Nephron progenitor cell (in vitro differentiated cells): Measurements from ENCODE around the gene TENT4A.

Experiments used
- DNase-seq: peaks from one replicate; pipeline ENCODE4 v3.0.0; 2021
- H3K27ac Mint-ChIP-seq: 2 replicates; pipeline ENCODE4 v1.8.0; 2021; ENCODE audit warnings: mild to moderate bottlenecking, moderate library complexity, mixed read lengths
- H3K27me3 Mint-ChIP-seq: 2 replicates; pipeline ENCODE4 v1.8.0; 2021; ENCODE audit warnings: mild to moderate bottlenecking, low read depth, mixed read lengths; ENCODE audit not compliant: poor library complexity
- H3K36me3 Mint-ChIP-seq: 2 replicates; pipeline ENCODE4 v1.8.0; 2021; ENCODE audit warnings: low read depth, mixed read lengths
- H3K4me1 Mint-ChIP-seq: 2 replicates; pipeline ENCODE4 v1.8.0; 2021; ENCODE audit warnings: mixed read lengths
- H3K4me3 Mint-ChIP-seq: 2 replicates; pipeline ENCODE4 v1.8.0; 2021; ENCODE audit warnings: mild to moderate bottlenecking, moderate library complexity, mixed read lengths
- H3K9me3 Mint-ChIP-seq: 2 replicates; pipeline ENCODE4 v1.8.0; 2021; ENCODE audit warnings: mild to moderate bottlenecking, moderate library complexity, mixed read lengths
- CTCF ChIP-seq: fragments of 200-600 bp; sonication (generic); IDR thresholded peaks from 2 replicates; pipeline ENCODE4 v1.5.0; 2021; ENCODE audit warnings: antibody characterized with exemption

The TENT4A gene

DNA sequence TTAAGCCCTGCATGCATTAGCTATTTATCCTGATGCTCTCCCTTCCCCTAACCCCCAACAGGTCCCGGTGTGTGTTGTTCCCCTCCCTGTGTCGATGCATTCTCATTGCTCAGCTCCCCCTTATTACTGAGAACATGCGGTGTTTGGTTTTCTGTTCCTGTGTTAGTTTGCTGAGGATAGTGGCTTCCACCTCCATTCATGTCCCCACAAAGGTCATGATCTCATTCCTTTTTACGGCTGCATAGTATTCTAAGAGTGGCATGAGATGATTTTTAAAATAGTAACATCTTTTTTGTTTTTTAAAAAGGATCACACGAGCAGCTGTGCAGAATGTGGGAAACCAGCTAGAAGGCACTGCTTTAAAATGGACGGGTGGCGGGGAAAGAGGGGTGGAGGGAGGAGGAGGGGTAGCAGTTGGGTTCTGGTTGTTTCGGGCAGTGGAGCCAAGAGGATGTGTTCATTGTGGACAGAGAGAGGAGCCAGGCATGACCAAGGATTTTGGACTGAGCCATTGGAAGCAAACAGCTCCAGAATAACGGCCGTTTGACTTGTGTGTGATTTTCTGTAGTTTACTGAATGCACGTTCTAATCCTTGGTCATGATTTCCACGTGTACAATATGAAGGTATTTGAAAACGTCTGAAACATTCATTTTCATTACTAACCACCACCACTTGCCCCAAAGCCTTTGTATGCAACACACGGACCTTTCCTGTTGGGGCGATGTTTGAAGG is 1.7 kb upstream of the TENT4A start:
- TF ChIP-seq CTCF, result no peak

DNA sequence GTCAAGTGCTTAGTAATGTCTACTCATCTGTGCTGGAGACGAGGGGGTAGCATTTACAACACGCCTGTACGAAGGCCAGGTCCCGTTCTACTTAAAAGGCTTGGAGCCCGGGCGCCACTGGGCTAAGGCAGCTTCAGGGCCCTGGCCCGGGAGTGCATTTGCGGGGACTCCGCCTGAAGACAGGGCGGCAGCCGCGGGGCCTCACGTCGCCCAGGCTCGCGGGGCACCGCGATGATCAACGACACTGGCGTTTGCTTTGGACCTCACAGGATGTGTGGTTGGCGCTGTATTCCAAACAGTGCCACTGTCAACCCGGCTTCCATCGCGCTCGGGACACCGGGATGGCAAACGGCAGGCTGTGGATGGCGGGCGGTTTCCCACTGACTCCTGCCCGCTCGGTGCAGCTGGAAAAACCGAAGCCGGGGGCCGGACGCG is 1.1 kb upstream of the TENT4A start:
- Mint-ChIP-seq H3K27me3 (peaks cover 8% of the 10 kb centered on the region), H3K36me3 (no peaks in the 10 kb centered on the region), H3K9me3 (no peaks in the 10 kb centered on the region), H3K27ac (peak overlapping the region; percentile 98), H3K4me3 (peak overlapping the region; percentile 84), H3K4me1 (peaks cover 48% of the 10 kb centered on the region)
- DNase-seq, result peak; percentile 61
- TF ChIP-seq CTCF, result no peak

More for the DNA sequence above, 1.7 kb upstream of the TENT4A start:
- H3K9me3 Mint-ChIP-seq, result no peaks in the 10 kb centered on the region
- H3K27me3 Mint-ChIP-seq, result peaks cover 10% of the 10 kb centered on the region
- H3K4me3 Mint-ChIP-seq, result peak overlapping the region; percentile 84
- peak overlapping the region; percentile 66 for H3K27ac Mint-ChIP-seq
- peaks cover 42% of the 10 kb centered on the region for H3K4me1 Mint-ChIP-seq
- no peaks in the 10 kb centered on the region for H3K36me3 Mint-ChIP-seq
- no peak for DNase-seq

- Mint-ChIP-seq H3K4me1 (peaks cover 54% of the 10 kb centered on the region), H3K27ac (peak overlapping the region; percentile 98), H3K4me3 (peak overlapping the region; percentile 84), H3K27me3 (peaks cover 8% of the 10 kb centered on the region), H3K9me3 (no peaks in the 10 kb centered on the region), H3K36me3 (no peaks in the 10 kb centered on the region)
- peak; percentile 96 for DNase-seq
- no peak for TF ChIP-seq CTCF
Measured at GRCh38 chr5:6712577-6713273, 507 bp upstream of the TENT4A start.

DNA sequence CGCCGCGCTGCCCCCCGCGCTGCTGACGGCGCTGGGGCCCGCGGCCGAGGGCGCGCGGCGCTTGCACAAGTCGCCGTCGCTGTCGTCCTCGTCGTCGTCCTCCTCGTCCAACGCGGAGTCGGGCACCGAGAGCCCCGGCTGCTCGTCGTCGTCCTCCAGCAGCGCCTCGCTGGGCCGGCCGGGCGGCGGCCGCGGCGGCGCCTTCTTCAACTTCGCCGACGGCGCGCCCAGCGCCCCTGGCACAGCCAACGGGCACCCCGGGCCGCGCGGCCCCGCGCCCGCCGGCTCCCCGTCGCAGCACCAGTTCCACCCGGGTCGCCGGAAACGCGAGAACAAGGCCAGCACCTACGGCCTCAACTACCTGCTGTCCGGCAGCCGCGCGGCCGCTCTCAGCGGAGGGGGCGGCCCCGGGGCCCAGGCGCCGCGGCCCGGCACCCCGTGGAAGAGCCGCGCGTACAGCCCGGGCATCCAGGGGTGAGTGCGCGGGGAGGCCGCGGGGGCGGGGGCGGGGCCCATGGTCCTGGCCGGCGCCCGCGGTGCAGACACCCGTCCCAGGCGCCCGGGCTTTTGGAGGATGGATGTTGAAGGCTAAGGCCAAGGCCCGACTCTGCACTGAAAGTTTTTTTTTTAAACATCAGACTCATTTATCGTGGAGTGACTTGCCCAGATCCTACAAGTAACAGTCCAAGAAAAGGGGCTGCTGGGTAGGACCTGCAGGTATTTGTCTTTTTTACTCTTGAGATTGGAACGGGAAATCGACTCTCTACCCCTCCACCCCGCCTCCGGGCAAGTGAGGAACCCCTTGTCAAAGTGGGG is 1.2 kb downstream of the TENT4A start:
- Mint-ChIP-seq H3K36me3 (peaks cover 11% of the 10 kb centered on the region), H3K27ac (no peak overlapping the region), H3K4me3 (peak overlapping the region; percentile 90), H3K27me3 (peaks cover 7% of the 10 kb centered on the region), H3K4me1 (peaks cover 65% of the 10 kb centered on the region), H3K9me3 (no peaks in the 10 kb centered on the region)
- no peak for TF ChIP-seq CTCF
- peak; percentile 52 for DNase-seq

DNA sequence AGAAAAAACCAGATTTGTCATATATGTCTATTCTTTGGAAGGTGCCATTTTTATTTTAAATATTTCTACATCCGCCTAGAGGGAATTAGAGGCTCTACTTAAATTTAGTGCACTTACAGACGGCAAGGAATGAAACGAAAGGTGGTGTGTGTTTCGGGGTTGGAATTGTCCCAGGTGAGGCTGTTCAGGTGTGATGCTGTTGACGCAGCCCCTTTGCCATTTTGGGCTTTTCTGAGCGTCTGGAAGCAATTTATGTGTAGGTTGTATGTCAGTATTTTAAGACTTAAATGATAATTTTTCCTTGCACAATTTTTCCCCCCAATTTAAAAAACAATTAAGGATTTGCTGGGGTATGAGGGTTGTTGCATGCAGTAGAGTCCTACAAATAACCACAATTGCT is 2.0 kb downstream of the TENT4A start:
- no peak for DNase-seq
- no peak overlapping the region for H3K27ac Mint-ChIP-seq

More for the DNA sequence above, 2.0 kb downstream of the TENT4A start:
- TF ChIP-seq CTCF, result no peak
- Mint-ChIP-seq H3K4me1 (peaks cover 70% of the 10 kb centered on the region), H3K27me3 (peaks cover 4% of the 10 kb centered on the region), H3K4me3 (peak overlapping the region; percentile 90), H3K36me3 (peaks cover 13% of the 10 kb centered on the region), H3K9me3 (no peaks in the 10 kb centered on the region)
